Mesenchymal stem cell (in vitro differentiated cells and primary cell): ENCODE measurements around the gene IRF2.

Experiments
- DNase-seq: peaks from one replicate; pipeline ENCODE4 v3.0.0-alpha.2; 2013
- H2AFZ ChIP-seq: one replicate; pipeline ENCODE4 v1.6.1; 2013; ENCODE audit warnings: low read depth, mild to moderate bottlenecking, control low read depth, inconsistent platforms, low read length, moderate library complexity
- H2AK5ac ChIP-seq: 2 replicates; pipeline ENCODE4 v1.6.1; 2013; ENCODE audit warnings: low read length, moderate library complexity, mild to moderate bottlenecking, inconsistent platforms; ENCODE audit not compliant: severe bottlenecking
- H2BK120ac ChIP-seq: one replicate; pipeline ENCODE4 v1.6.1; 2013; ENCODE audit warnings: low read depth, mild to moderate bottlenecking, inconsistent platforms, low read length, moderate library complexity
- H2BK12ac ChIP-seq, 2 experiments: one replicate each; pipeline ENCODE4 v1.6.1; 2013; ENCODE audit warnings: inconsistent platforms in 2 of 2, low read length in 2 of 2, mild to moderate bottlenecking in 2 of 2, moderate library complexity in 2 of 2, control low read depth in 1 of 2
- H2BK15ac ChIP-seq: one replicate; pipeline ENCODE4 v1.6.1; 2013; ENCODE audit warnings: mild to moderate bottlenecking, low read depth, inconsistent platforms; ENCODE audit not compliant: poor library complexity, severe bottlenecking
- H2BK5ac ChIP-seq: 2 replicates; pipeline ENCODE4 v1.6.1; 2013; ENCODE audit warnings: low read depth, mild to moderate bottlenecking, low read length, control low read depth, inconsistent platforms; ENCODE audit not compliant: poor library complexity, severe bottlenecking
- H3K14ac ChIP-seq, 2 experiments: one replicate each; pipeline ENCODE4 v1.6.1; 2013; ENCODE audit warnings: inconsistent platforms in 2 of 2, low read length in 2 of 2, control low read depth in 1 of 2, mild to moderate bottlenecking in 1 of 2, moderate library complexity in 1 of 2
- H3K18ac ChIP-seq, 2 experiments: one replicate each; pipeline ENCODE4 v1.6.1; 2013; ENCODE audit warnings: inconsistent platforms in 2 of 2, low read length in 2 of 2, control low read depth in 1 of 2, low read depth in 1 of 2, mild to moderate bottlenecking in 1 of 2
- H3K23ac ChIP-seq, 2 experiments: one replicate each; pipeline ENCODE4 v1.6.1; 2013; ENCODE audit warnings: inconsistent platforms in 2 of 2, low read length in 2 of 2, mild to moderate bottlenecking in 2 of 2, moderate library complexity in 2 of 2, control low read depth in 1 of 2
- H3K27ac ChIP-seq: 2 replicates; pipeline ENCODE4 v1.5.1; 2013; ENCODE audit warnings: mild to moderate bottlenecking, moderate library complexity, low read length, control low read depth, inconsistent platforms; ENCODE audit not compliant: poor library complexity, severe bottlenecking
- H3K27me3 ChIP-seq, 2 experiments: 2 replicates each; pipeline versions ENCODE4 v1.6.1 to v1.7.0; 2013; ENCODE audit warnings: low read length in 2 of 2, mild to moderate bottlenecking in 2 of 2, moderate library complexity in 2 of 2, control low read depth in 1 of 2, inconsistent platforms in 1 of 2; ENCODE audit not compliant: control insufficient read depth in 1 of 2, insufficient read depth in 1 of 2
- H3K36me3 ChIP-seq, 2 experiments: 2 replicates each; pipeline versions ENCODE4 v1.6.1 to v1.7.0; 2013; ENCODE audit warnings: low read length in 2 of 2, control low read depth in 1 of 2, inconsistent platforms in 1 of 2, low read depth in 1 of 2, mild to moderate bottlenecking in 1 of 2; ENCODE audit not compliant: insufficient read depth in 2 of 2, control insufficient read depth in 1 of 2
- H3K4ac ChIP-seq, 2 experiments: one replicate each; pipeline ENCODE4 v1.6.1; 2013; ENCODE audit warnings: inconsistent platforms in 2 of 2, low read length in 2 of 2, mild to moderate bottlenecking in 2 of 2, moderate library complexity in 2 of 2, control low read depth in 1 of 2, low read depth in 1 of 2
- H3K4me1 ChIP-seq: 2 replicates; pipeline ENCODE4 v1.6.1; 2013; ENCODE audit warnings: low read depth, low read length, control low read depth; ENCODE audit not compliant: control insufficient read depth, insufficient read depth
- H3K4me2 ChIP-seq: 2 replicates; pipeline ENCODE4 v1.6.1; 2013; ENCODE audit warnings: low read length, mild to moderate bottlenecking, inconsistent platforms; ENCODE audit not compliant: poor library complexity, severe bottlenecking
- H3K4me3 ChIP-seq, 2 experiments: 2 replicates each; pipeline versions ENCODE4 v1.5.1 to v1.7.0; 2013; ENCODE audit warnings: low read length in 2 of 2, mild to moderate bottlenecking in 2 of 2, control low read depth in 1 of 2, low read depth in 1 of 2; ENCODE audit not compliant: insufficient read depth in 1 of 2
- H3K79me1 ChIP-seq: replicated peaks from 2 replicates; pipeline ENCODE4 v1.6.1; 2013; ENCODE audit warnings: mild to moderate bottlenecking, control low read depth, low read length, inconsistent platforms; ENCODE audit not compliant: poor library complexity, severe bottlenecking
- H3K9ac ChIP-seq: 2 replicates; pipeline ENCODE4 v1.7.0; 2013; ENCODE audit warnings: mild to moderate bottlenecking, low read length, moderate library complexity
- H3K9me3 ChIP-seq: 2 replicates; pipeline ENCODE4 v1.7.0; 2013; ENCODE audit warnings: mild to moderate bottlenecking, low read length; ENCODE audit not compliant: control insufficient read depth
- H4K8ac ChIP-seq: one replicate; pipeline ENCODE4 v1.6.1; 2013; ENCODE audit warnings: inconsistent platforms, mild to moderate bottlenecking, low read length, moderate library complexity
- H4K91ac ChIP-seq: one replicate; pipeline ENCODE4 v1.6.1; 2013; ENCODE audit warnings: mild to moderate bottlenecking, low read length, inconsistent platforms
- WGBS: methylation state at CpG from one replicate; pipeline ENCODE4 v1.1.7; 2013; ENCODE audit warnings: mixed read lengths; 5-methylcytosine and 5-hydroxymethylcytosine counted together

The IRF2 gene

DNA sequence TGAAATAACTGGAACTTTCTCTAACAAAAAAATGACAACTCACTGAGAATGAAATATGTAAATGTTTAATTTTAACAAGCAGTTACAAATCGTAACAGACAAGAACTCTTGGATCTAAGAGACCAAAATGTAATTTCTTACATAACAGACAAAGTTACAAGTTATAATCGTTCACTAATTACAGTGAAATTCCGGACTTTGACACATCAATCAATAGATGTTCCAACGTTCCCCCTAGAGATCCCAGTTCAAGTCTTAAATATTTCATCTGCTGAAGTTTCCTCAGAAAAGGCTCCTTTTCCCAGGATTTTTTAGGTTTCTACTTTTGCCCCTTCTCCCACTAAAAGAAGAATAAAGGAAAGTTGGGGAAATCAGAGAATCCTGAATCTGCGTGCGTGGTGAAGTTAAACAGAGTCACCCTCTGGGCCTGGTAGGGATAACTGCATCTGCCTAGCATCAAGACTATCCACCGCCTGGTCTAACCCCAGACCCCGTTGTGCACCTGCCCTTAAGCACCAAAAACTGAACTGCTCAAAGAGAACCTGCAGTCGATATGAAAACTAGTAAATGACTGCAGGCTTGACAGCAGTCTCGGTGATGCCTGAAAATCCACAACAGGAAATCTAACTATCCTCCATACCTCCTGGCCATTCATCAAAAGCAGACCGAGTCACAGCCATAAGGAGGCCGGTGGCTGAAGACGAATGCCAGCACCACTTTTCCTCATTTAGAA lies 2.3 kb downstream of the IRF2 start:
- peaks cover 3% of the 10 kb centered on the region for H3K4me1 ChIP-seq
- H3K36me3 ChIP-seq = peaks cover 0 to 9% of the 10 kb centered on the region in 2 experiments
- peak; percentile 52 for DNase-seq
- 45% methylated on average over 10 of the region's 13 CpGs for WGBS
- H3K4me3 ChIP-seq = peak overlapping the region; percentile 83 to 93
- H3K27me3 ChIP-seq = no peaks in the 10 kb centered on the region
- H2AFZ ChIP-seq = peak overlapping the region; percentile 46
- peaks cover 21% of the 10 kb centered on the region for H3K79me1 ChIP-seq
- H4K8ac ChIP-seq = peak overlapping the region; percentile 55
- peak overlapping the region; percentile 100 for H3K9ac ChIP-seq
- H3K14ac ChIP-seq = peak overlapping the region in 1 of 2 experiments; percentile 31
- no peak overlapping the region for H4K91ac ChIP-seq
- no peak overlapping the region for H2BK12ac ChIP-seq
- H3K27ac ChIP-seq = peak overlapping the region; percentile 82
- H3K4me2 ChIP-seq = peak overlapping the region; percentile 81
- no peak overlapping the region for H2BK15ac ChIP-seq
- no peaks in the 10 kb centered on the region for H3K9me3 ChIP-seq
- no peak overlapping the region for H3K23ac ChIP-seq
- no peak overlapping the region for H2BK5ac ChIP-seq
- H2BK120ac ChIP-seq = no peak overlapping the region
- H2AK5ac ChIP-seq = no peak overlapping the region
- peak overlapping the region; percentile 93 to 98 for H3K18ac ChIP-seq
- H3K4ac ChIP-seq = peak overlapping the region in 1 of 2 experiments; percentile 74

DNA sequence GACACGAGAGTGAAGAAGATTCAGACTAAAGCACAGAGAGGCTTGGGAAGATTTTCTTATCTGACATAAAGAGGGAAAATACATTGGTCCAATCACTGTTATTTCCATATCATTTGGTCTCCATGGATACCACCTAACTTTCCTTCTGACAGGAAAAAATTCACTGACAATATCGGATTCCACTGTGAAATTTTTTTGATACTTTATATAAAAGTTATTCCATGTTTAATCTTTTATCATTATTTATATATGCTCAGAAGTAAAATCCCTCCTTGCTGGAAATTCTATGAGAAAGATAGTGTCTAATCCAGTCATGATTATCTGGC lies 3.6 kb downstream of the IRF2 start:
- no peak overlapping the region for H3K4me2 ChIP-seq
- peaks cover 0 to 16% of the 10 kb centered on the region in 2 experiments for H3K36me3 ChIP-seq
- H3K18ac ChIP-seq = no peak overlapping the region
- H3K27ac ChIP-seq = no peak overlapping the region
- peak overlapping the region; percentile 100 for H3K9ac ChIP-seq
- no CpG with 5 or more reads among the region's 2 CpGs for WGBS
- H3K4ac ChIP-seq = no peak overlapping the region
- no peak overlapping the region for H3K14ac ChIP-seq
- no peak overlapping the region for H2BK15ac ChIP-seq
- no peak overlapping the region for H4K8ac ChIP-seq
- no peaks in the 10 kb centered on the region for H3K27me3 ChIP-seq
- no peak overlapping the region for H4K91ac ChIP-seq
- no peak overlapping the region for H2BK12ac ChIP-seq
- H2BK120ac ChIP-seq = no peak overlapping the region
- peaks cover 3% of the 10 kb centered on the region for H3K4me1 ChIP-seq
- H3K79me1 ChIP-seq = peaks cover 25% of the 10 kb centered on the region
- H2BK5ac ChIP-seq = no peak overlapping the region
- no peak for DNase-seq
- no peak overlapping the region for H3K23ac ChIP-seq
- H2AFZ ChIP-seq = no peak overlapping the region
- H3K4me3 ChIP-seq = no peak overlapping the region
- no peaks in the 10 kb centered on the region for H3K9me3 ChIP-seq
- no peak overlapping the region for H2AK5ac ChIP-seq

DNA sequence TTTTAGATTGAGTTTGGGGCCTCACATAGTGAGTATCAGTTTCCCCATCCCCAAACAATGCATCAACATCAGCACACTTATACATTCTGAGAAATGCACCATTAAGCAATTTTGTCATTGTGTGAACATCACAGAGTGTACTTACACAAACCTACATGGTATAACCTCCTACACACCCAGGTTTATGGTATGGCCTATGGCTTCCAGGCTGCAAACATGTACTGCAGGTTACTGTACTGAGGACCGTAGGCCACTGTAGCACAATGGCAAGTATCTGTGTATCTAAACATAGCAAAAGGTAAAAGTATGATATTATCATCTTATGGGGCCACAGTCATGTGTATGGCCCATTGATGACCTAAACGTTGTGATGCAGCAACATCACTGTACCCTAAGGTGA lies 7.7 kb downstream of the IRF2 start:
- H2BK15ac ChIP-seq = no peak overlapping the region
- H3K36me3 ChIP-seq = peaks cover 0 to 32% of the 10 kb centered on the region in 2 experiments
- no peak overlapping the region for H3K23ac ChIP-seq
- H3K4me3 ChIP-seq = no peak overlapping the region
- H3K4me1 ChIP-seq = peaks cover 1% of the 10 kb centered on the region
- no peak overlapping the region for H2AFZ ChIP-seq
- H3K27me3 ChIP-seq = no peaks in the 10 kb centered on the region
- H3K9me3 ChIP-seq = no peaks in the 10 kb centered on the region
- no peak overlapping the region for H2BK120ac ChIP-seq
- H3K27ac ChIP-seq = no peak overlapping the region
- H2BK12ac ChIP-seq = no peak overlapping the region
- 96% methylated on average over 2 of the region's 2 CpGs for WGBS
- no peak overlapping the region for H4K8ac ChIP-seq
- H3K4me2 ChIP-seq = no peak overlapping the region
- no peak overlapping the region for H4K91ac ChIP-seq
- H3K9ac ChIP-seq = no peak overlapping the region
- no peak for DNase-seq
- no peak overlapping the region for H2BK5ac ChIP-seq
- H3K18ac ChIP-seq = no peak overlapping the region
- H2AK5ac ChIP-seq = no peak overlapping the region
- H3K79me1 ChIP-seq = peaks cover 31% of the 10 kb centered on the region
- no peak overlapping the region for H3K14ac ChIP-seq
- H3K4ac ChIP-seq = no peak overlapping the region

DNA sequence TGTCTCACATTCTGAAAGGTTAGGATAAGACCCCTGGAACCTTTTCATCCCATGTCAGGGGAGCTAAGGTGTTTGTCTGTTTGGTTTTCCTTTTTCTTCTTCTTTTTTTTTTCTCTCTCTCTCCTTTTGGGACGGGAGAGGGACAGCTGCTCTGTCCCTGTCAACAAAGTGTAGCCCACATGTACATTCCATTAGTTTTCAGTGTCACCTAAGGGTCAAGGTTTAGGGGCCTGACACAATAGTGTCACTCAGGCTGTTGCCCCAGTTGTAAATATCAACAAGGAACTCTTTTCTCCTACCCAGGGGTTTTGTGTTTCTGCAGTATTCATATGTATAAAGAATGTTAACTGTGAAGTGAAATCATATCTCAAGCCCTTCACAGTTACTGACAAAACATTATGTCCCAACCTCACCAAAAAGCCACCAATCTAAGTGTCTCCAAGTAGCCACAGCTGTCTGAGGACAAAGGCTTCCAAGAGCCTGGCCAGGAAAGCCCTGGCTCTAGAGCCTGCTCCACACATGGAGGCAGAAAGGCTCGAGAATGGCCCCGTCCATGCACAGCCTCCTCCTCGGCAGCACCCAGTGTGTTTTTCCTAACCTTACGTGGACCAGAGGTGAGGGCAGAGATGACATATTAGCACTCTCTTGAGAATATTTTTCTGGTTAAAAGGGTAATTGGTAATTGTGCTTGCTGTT lies 9.4 kb downstream of the IRF2 start:
- Histone ChIP-seq H2BK5ac (no peak overlapping the region), H2BK12ac (peak overlapping the region in 1 of 2 experiments; percentile 42), H3K27ac (no peak overlapping the region), H3K36me3 (peaks cover 0 to 32% of the 10 kb centered on the region in 2 experiments), H4K8ac (no peak overlapping the region), H3K4me1 (peaks cover 1% of the 10 kb centered on the region), H3K9ac (no peak overlapping the region), H4K91ac (no peak overlapping the region), H3K4me3 (no peak overlapping the region), H3K23ac (no peak overlapping the region), H3K14ac (no peak overlapping the region), H3K9me3 (no peaks in the 10 kb centered on the region), H3K79me1 (peaks cover 35% of the 10 kb centered on the region), H3K27me3 (no peaks in the 10 kb centered on the region), H2AK5ac (no peak overlapping the region), H3K4ac (no peak overlapping the region), H3K18ac (peak overlapping the region in 1 of 2 experiments; percentile 2), H2BK15ac (no peak overlapping the region), H2AFZ (no peak overlapping the region), H2BK120ac (no peak overlapping the region), H3K4me2 (no peak overlapping the region)
- no peak for DNase-seq
- 90% methylated on average over 5 of the region's 5 CpGs for WGBS
